Measurements from ENCODE around the gene OLIG2.

Gene OLIG2

DNA sequence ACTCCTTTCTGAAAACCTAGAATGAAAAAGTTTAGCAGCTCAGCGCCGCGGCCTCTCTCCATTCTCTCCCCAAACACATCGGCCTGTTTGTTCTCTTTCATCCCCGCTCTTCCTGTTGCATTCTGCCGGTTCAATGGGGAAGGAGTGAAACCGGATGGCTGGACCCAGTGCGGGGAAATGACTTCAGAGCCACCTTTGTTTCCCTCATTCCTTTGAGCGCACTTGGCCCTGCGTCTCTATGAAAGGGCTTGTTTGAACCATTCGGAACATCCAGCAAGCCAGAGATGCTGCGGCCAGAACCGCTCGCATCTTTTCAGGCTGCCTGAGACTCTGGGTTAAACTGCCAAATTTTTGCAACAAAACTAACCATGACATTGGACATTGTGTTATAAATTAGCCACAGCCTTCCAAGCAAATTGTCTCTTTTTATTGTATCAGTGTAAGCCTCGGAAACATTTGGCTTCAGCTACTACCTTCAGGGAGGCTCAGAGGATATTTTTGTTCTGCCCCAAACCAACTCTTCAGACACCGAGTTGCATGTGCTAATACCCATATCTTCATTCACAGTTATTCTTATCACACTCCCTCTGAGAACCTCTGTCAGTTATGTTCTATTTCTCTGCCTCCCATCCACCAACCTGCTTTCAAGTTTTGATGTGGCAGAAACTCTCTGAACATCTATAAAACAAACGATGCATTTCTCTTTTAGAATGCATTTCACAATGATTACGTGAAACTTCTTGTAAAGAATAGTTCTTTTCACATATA is 39.1 kb downstream of the OLIG2 start:
- DNase-seq (ENCODE audit: low read depth), result no peak

DNA sequence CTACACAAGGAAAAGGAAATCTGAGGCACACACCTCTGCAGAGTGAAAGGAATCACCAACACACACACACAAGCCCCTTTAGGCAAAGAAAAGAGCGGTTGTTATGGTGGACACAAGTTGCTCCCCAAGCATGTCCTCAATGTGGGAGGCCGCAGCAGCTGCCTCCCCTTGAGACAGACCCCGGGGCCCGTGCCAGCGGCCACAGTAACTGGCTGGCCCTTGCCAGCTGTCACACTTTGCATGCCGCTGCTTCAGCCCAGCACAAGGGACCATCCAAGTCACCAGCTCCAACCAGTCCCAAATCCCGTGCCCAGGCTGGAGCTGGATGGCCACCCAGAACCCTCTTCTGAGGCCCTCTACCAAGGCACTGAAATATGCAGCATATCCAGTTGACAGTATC is 41.3 kb downstream of the OLIG2 start:
- no peak for DNase-seq (ENCODE audit: low read depth)

- DNase-seq (ENCODE audit: low read depth), result no peak
These were observed 41.7 kb downstream of the OLIG2 start for GRCh38 chr21:33067457-33067856.

- no peak for DNase-seq (ENCODE audit: low read depth)
These were observed 43.5 kb downstream of the OLIG2 start for GRCh38 chr21:33069243-33069642.

DNA sequence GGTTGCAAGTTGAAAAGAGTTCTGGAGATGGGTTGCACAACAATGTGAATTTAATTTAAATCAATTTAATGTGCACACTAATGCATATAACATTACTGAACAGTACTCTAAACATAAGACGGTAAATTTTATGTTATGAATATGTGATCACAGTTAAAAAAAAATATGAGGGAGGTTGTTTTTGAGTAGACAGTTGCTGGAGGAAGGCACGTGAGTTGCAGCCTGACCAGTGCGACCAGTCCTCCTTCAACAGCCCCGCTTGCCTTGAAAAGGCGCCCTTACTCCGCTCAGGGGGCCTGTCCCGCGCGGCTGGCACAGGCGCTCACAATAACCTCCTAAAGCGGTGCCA is 43.9 kb downstream of the OLIG2 start:
- DNase-seq (ENCODE audit: low read depth), result no peak

DNA sequence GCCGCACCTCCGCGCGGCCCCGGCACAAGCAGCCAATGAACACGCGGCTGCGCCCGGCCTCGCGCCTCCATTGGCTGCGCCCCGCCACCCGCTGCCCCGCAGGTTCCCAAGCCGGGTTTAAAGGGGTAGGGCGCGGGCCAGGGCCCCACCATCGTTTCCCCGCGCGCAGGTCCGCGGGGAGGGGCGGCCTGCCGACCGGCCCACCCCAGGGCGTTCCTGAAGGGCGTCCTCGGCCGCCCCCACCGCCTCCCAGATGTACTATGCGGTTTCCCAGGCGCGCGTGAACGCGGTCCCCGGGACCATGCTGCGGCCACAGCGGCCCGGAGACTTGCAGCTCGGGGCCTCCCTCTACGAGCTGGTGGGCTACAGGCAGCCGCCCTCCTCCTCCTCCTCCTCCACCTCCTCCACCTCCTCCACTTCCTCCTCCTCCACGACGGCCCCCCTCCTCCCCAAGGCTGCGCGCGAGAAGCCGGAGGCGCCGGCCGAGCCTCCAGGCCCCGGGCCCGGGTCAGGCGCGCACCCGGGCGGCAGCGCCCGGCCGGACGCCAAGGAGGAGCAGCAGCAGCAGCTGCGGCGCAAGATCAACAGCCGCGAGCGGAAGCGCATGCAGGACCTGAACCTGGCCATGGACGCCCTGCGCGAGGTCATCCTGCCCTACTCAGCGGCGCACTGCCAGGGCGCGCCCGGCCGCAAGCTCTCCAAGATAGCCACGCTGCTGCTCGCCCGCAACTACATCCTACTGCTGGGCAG is 44.4 kb downstream of the OLIG2 start, which contains the start of gene OLIG1:
OLIG1 (plus strand) TSS at position 148 of the 750 bp plus-strand sequence; CDS start at position 254, 106 bp downstream.
- no peak for DNase-seq (ENCODE audit: low read depth)

DNA sequence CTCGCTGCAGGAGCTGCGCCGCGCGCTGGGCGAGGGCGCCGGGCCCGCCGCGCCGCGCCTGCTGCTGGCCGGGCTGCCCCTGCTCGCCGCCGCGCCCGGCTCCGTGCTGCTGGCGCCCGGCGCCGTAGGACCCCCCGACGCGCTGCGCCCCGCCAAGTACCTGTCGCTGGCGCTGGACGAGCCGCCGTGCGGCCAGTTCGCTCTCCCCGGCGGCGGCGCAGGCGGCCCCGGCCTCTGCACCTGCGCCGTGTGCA is 44.9 kb downstream of the OLIG2 start:
- no peak for DNase-seq (ENCODE audit: low read depth)

DNA sequence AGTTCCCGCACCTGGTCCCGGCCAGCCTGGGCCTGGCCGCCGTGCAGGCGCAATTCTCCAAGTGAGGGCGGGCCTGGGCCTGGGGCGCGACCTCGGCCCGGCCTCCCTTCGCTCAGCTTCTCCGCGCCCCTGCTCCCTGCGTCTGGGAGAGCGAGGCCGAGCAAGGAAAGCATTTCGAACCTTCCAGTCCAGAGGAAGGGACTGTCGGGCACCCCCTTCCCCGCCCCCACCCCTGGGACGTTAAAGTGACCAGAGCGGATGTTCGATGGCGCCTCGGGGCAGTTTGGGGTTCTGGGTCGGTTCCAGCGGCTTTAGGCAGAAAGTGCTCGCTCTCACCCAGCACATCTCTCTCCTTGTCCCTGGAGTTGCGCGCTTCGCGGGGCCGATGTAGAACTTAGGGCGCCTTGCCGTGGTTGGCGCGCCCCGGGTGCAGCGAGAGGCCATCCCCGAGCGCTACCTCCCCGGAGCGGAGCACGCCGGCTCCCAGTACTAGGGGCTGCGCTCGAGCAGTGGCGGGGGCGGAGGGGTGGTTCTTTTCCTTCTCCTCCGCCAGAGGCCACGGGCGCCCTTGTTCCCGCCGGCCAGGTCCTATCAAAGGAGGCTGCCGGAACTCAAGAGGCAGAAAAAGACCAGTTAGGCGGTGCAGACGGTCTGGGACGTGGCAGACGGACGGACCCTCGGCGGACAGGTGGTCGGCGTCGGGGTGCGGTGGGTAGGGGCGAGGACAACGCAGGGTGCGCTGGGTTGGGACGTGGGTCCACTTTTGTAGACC is 45.4 kb downstream of the OLIG2 start:
- no peak for DNase-seq (ENCODE audit: low read depth)

- no peak for DNase-seq (ENCODE audit: low read depth)
These were observed 46.1 kb downstream of the OLIG2 start for GRCh38 chr21:33071770-33072306.

- no peak for DNase-seq (ENCODE audit: low read depth)
These were observed 47.9 kb downstream of the OLIG2 start for GRCh38 chr21:33073636-33074035.

DNA sequence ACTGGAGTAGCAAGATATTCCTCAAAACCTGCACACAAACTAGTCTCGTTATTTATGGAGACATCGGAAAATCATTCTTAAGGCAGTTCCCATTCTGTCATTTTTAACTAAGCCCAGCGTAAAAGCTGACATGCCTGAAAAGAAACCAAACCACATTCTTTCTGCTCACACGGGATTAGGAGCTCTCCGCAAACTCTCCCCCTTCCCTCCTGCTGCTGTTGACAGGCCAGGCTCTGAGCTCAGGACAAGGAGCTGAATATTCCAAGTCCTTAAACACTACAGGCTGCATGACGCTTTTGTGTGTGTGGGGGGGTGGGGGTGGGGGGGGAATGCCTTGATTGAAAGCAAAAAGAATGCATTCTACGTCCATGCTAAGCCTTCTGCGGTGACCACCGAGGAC is 49.4 kb downstream of the OLIG2 start:
- no peak for DNase-seq (ENCODE audit: low read depth)

- DNase-seq (ENCODE audit: low read depth), result no peak
These were observed 50.0 kb downstream of the OLIG2 start for GRCh38 chr21:33075596-33076195.

DNA sequence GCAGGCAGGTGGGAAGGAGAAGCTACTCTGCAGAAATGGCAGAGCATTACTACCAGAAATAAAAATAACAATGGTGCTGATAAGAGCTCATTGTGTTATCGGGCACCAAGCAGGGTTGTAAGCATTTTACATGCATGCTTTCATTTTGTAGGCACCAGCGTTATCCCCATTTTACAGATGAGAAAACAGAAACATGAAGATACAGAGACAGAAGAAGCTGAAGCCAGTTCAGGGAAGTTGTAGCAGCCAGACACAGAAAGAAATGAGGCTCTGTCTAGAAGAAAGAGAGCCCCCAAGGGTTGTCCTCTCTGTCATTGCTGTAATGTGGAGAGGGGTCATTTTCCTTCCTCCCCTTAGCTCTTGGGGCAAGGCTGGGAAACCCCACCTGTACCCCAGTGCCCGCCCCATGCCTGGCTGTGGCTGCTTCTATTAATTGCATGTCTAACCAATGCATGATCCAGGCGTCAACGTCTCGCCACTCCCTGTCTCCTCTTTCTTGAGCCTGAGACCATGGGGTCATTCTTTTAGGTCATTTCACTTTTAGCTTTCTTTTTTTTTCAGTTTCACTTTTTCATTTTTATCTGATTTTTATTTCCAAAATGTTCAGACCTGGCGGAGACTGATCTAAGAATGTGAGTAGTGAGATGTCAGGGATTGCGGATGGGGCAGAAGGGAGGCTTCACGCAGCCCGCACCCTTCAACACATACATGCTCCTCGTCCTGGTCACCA is 51.0 kb downstream of the OLIG2 start:
- DNase-seq (ENCODE audit: low read depth), result no peak
